Measurements from ENCODE around the gene WNT7A. TPM values are rescaled to one million over a fixed set of nuclear protein-coding genes. Genes with fewer than 3 reads are reported as not detected.

Gene WNT7A
- total RNA-seq, 1 experiment from 2014 or later = not detected

DNA sequence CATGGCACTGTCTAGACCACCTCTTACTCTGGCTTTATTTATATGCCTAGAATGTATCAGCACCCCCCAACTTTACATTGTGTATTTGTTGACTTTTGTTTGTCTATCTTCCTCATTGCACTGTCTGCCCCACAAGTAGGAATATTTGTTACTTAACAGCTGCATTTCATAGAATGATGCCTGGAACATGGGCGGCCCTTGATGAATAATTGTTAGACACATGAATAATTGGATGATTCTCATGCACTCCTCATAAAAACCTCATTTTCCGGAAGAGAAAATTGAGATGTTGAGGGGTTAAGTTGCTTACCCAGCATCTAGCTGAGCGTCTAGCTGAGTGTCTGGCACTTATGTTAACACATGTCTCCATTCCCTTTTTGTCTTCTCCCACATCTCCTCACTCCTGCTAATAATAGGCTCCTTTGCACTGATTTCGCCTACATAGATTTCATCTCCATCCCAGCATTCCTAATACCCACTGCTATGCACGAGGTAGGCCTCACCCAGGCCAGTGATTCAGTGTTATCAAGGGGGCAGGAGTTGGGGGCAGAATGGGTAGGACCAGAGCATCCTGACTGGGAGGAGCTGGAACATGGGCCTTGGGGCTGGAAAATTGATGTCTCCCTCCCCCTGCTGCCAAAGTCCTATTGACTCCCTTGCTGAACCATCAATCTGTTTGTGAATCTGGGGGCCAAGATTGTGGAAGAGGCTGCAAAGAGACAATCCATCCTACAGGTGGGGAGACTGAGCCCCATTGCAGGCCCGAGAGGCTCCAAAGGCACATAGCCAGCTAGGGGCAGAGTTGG, 7.8 kb upstream of the WNT7A start:
- in situ Hi-C loops (cut with HindIII; ENCODE audit: low pct_unique_long_range_greater_than_20kb, low sequenced_read_pairs) = no loop called here
- DNase-seq (ENCODE audit: low read depth, low spot score) = no peak

DNA sequence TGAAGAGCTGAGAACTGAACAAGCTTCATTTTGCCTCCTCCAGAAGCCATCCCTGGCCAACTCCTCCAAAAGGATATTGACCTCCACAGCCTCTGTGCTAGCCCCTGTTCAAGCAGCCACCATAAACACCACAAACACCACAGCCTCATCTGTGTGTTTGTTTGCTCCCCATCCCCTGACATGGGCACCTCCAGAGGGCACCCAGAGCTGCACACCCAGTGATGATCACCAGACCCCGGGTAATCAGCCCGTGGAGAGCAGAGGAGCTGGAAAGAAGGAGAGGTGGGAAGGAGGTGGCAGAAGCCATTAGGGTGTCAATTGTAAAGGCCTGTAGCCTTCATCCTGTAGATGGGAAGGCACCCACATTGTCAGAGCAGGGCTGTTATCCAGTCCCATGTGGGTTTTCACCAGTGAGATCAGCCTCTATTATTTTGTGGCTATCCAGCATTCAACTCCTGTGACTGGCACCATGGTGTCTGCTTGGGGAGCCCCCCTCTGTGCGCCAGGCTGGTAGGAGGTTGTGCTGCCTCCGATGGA, 6.8 kb upstream of the WNT7A start:
- no peak for DNase-seq (ENCODE audit: low read depth, low spot score)
- in situ Hi-C loops (cut with HindIII; ENCODE audit: low pct_unique_long_range_greater_than_20kb, low sequenced_read_pairs) = no loop called here

DNA sequence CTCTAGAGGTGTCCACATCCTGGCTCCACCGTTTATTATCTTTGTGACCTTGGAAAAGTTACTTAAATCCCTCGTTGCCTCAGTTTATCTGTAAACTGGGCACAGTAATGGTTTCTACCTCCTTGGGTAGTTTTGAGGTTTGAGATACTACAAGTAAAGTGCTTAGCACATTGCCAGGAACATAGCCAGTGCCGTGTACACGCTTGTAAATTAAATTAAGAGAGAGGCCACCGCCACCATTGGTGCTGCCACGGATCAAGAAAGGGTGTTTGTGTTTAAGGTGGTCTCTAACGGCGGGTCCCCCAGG, 5.8 kb upstream of the WNT7A start:
- in situ Hi-C loops (cut with HindIII; ENCODE audit: low pct_unique_long_range_greater_than_20kb, low sequenced_read_pairs) = no loop called here
- no peak for DNase-seq (ENCODE audit: low read depth, low spot score)

DNA sequence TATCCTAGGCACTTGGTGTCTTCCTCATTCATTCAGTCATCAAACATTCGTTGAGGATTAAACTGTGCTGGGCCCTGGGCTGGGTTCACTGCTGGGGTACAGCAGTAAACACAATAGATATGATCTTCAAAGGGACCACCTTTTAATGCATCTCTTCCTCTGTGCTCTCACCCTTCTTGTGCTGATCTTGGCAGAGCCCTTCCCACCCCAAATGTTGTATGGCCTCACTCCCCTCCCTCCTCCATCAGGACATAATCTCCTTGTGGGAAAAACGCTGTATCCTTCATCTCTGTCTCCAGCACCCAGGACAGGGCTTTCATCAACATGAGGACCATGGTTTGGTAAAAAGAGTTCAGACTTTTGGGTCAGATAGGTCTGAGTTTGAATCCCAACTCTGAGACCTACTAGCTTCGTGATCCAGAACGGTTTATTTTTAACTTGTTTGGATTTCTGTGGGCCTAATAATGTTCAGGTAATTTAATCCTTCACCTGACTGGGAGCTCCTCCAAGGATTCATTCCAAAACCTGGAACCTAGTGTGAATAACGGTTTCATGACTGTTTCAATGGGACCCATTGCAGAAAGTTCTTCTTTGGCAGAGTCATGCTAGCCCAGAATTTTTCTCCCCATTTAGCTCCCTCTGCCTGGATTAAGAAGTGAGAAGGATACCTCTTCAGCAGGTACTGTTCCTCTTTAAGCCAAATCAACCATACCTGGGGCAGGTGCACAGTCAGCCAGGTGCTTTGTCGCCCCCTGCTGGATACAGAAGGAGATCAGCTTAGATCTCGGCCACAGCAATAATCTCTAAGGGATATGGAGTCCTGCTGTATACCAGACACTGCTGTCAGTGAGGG, 5.2 kb upstream of the WNT7A start:
- DNase-seq (ENCODE audit: low read depth, low spot score) = peak; percentile 55
- in situ Hi-C loops (cut with HindIII; ENCODE audit: low pct_unique_long_range_greater_than_20kb, low sequenced_read_pairs) = no loop called here

DNA sequence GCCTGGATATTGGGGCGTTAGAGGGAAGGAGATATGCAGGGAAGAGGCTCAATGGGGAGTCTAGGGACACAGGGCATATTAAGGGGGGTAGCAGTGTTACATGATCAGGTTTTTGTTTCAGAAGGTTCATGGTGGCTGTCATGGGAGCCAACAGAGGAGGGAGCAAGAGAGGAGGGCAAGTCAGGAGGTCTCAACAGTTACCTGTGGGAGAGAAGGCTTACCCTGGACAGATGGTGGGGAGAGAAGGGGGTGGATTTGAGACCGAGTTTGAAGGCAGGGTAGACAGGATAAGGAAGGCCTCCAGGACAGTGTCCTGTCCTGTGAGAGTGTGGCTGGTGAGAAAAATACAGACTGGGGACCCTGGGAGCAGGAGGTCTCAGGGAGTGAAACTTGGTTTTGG, 3.8 kb upstream of the WNT7A start:
- no peak for DNase-seq (ENCODE audit: low read depth, low spot score)
- in situ Hi-C loops (cut with HindIII; ENCODE audit: low pct_unique_long_range_greater_than_20kb, low sequenced_read_pairs) = no loop called here

DNA sequence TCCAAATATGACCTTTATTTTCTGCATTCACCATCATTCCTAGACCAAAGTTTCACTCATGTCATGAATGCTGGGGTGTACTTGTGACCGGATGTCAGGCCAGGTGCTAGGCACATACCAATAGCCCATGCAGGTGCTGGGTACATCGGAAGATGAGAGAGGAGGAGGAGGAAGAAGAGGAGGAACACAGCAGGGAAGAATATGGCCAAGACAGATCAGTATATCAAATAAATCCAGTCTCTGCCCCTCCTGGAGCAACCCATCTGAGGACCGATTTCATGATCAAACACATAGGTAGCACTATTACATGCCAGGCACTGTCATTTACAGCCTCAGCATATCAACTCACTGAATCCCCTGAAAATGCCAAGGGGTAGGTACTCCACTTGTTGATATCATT, 3.0 kb upstream of the WNT7A start:
- in situ Hi-C loops (cut with HindIII; ENCODE audit: low pct_unique_long_range_greater_than_20kb, low sequenced_read_pairs) = no loop called here
- no peak for DNase-seq (ENCODE audit: low read depth, low spot score)

DNA sequence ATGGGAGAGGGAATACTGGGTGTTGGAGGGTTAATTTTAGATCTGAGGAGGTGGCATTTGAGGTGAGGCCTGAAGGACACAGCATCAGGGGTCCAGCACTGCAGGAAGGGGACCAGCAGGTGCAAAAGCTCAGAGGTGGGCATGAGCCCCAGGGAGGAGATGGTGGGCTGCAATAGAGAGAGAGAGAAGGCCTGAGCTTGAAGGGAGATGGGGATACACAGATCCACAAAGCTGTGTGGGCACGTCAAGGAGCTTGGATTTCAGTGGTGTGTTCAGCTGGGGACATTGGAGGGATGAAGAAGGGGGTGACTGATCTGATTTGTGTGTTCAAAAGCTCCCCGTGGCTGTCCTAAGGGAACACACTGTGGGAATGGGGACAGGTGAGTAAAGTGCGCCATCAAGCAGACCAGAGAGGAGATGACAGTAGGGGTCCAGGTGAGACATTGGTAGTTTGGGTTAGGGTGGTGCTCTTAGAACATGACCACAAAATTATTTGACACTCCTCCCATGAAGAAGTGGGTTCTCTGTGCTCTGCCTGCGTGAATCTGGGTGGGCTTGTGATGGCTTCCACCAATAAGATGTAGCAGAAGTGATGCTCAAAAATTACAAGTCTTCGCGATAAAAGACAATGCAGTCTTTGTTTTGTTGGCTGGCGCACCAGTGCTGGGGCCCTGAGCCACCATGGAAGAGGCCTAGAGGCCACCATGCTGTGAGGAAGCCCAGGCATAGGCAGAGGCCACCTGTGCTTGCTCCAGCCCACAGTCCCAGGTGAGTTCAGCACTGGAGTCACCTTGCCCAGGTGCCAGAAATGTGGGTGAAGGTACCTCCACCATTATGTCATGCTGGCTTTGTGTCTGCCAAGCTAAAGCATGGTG, 1.9 kb upstream of the WNT7A start:
- no peak for DNase-seq (ENCODE audit: low read depth, low spot score)
- in situ Hi-C loops (cut with HindIII; ENCODE audit: low pct_unique_long_range_greater_than_20kb, low sequenced_read_pairs) = no loop called here

DNA sequence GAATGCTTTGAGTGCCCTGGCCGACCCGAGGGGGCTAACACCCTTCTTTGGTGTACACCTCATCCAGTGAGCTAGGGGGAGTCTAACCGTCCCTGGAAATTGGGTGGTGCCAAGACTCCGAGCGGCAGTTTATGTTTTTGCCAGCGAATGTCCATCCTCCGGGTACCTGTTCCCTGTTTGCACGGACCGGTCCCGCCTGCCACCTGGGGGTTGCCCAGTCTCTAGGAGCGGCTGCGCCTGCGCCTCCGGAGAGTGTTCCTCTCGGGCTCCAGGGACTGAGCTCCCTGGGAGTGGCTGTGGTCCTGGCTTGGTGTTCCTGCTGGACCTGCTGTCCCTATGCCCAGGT, 913 bp upstream of the WNT7A start:
- in situ Hi-C loops (cut with HindIII; ENCODE audit: low pct_unique_long_range_greater_than_20kb, low sequenced_read_pairs) = no loop called here
- no peak for DNase-seq (ENCODE audit: low read depth, low spot score)

DNA sequence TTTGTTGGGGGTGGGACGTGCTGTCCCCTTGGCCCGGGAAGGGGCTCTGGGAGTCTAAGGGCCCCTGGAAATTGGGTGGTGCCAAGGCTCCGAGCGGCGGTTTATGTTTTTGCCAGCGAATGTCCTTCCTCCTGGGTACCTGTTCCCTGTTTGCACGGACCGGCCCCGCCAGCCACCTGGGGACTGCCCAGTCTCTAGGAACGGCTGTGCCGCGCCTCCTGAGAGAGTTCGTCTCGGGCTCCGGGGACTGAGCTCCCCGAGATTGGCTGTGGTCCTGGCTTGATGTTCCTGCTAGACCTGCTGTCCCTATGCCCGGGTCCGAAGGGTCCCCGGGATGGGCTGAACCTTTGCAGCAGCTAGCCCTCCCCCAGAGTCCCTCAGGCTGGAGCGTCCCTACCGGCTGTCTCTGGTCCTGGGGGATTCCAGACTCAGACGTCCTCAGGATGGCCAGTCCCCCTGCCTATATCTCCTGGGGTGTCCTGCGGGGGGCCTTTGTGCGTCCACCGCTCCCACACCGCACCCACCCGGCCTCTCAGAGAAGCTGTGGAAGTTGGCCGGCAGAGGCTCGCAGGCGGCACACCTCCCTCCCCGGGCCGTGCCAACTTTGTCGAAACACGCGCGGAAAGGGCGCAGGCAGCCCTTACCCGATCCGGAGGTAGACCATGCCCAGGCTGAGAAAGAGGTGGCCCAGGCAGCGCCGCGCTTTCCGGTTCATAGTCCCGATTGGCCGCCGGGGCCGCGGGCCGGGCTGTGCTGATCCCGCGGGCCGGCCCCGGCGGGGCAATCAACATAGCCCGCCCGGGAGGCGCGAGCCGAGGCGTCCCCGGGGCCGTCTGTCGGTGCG, 547 bp downstream of the WNT7A start:
- no peak for DNase-seq (ENCODE audit: low read depth, low spot score)
- in situ Hi-C loops (cut with HindIII; ENCODE audit: low pct_unique_long_range_greater_than_20kb, low sequenced_read_pairs) = no loop called here

DNA sequence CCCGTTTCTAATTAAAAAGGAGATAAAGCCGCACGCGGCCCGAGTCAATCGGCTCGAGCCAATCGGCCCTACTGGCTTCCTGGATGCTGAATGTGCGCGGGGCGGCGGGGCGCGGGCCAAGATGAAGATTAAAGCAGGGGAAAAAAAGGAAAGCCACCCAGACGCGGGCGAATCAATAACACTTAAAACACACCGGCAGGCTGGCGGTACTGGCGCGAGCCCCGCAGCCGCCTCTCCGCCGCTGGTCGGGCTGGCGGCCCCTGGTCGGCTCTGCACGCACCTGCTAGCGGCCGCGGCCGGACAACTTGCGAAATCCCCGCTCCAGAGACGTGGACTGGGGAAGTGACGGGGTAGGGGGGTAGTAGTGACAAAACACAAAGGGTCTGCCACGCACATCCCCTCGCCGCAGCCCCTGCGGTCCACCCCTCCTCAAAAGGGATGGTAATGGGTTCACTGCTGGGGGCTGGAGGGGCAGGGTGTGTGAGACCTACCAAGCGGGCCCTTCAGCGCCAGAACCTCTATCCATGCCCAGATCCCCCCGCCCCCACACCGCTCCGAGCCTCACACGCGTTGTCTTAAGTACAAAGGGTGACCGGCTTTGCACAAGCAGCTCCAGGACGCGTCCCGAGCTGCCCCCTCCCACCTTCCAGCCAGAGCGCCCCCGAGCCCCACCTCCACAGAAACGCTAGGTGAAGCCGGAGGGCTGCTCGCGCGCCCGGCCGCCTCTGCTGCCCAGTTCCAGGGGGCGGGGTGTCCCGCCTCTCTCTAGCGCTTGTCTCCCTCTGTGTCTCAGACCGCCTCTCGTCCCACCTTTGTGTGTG, 1.4 kb downstream of the WNT7A start:
- DNase-seq (ENCODE audit: low read depth, low spot score) = no peak
- in situ Hi-C loops (cut with HindIII; ENCODE audit: low pct_unique_long_range_greater_than_20kb, low sequenced_read_pairs) = no loop called here

DNA sequence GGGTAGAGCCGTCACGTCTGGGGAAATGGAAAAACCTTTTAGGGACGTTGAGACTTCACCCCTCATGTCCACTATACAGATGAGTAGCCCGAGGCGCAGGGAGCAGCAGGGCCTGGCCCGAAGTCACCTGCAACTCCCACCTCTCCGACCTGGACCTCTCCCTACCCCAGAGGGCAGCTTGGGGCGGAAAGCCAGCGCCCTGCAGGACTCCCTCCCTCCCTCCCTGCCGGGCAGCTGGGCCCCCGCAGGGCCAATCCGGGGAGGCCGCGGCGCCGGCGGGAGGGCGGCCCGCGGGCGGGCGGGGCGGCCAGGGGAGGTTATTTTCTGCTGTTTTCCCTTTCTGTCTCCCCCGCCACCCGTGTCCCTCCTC, 2.0 kb downstream of the WNT7A start:
- in situ Hi-C loops (cut with HindIII; ENCODE audit: low pct_unique_long_range_greater_than_20kb, low sequenced_read_pairs) = no loop called here
- no peak for DNase-seq (ENCODE audit: low read depth, low spot score)

DNA sequence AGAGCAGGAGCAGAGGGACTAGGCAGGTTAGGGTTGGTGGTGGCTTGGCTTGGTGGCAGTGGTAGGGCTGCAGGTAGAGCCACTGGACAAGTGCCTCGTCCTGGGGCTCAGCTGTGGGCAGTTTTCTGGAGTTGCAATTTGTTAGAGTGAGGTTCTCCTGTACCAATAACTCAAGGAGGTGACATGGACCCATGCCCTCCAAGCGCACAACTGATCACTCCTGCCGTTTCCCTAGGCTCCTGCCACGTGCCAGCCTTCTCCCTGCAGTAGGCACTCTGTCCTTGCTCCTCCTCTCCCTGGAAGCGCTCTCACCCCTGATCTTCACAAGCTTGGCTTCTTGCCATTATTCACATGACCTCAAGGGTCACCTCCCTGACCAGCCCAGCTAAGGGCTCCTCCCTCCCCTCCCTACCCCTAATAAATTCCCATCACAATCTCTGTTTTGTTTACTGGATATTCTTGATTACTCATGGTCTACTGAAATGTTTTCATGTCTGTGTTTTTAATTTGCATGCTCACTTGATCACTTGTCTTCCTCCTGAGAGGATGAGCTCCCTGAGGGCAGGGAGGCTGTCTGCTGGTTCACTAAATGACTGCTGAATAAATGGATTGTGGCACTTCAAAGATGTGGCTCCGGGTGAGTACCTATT, 3.3 kb downstream of the WNT7A start:
- in situ Hi-C loops (cut with HindIII; ENCODE audit: low pct_unique_long_range_greater_than_20kb, low sequenced_read_pairs) = no loop called here
- DNase-seq (ENCODE audit: low read depth, low spot score) = no peak

DNA sequence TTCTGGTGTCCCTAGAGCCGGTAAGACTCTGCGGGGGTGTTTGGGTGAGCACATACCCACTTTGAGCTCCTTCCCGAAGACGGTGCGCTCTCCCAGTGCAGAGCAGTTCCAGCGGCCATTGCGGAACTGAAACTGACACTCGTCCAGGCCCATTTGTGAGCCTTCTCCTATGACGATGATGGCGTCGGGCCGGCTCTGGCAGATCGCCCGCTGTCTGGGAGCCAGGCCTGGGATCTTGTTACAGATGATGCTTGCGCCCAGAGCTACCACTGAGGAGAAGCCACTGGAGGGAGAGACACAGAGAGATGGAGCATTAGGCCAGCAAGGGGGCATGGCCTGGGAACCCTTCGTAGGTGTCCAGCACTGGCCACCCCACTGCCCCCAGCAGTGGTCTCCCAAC, 5.0 kb downstream of the WNT7A start:
- in situ Hi-C loops (cut with HindIII; ENCODE audit: low pct_unique_long_range_greater_than_20kb, low sequenced_read_pairs) = no loop called here
- DNase-seq (ENCODE audit: low read depth, low spot score) = no peak

DNA sequence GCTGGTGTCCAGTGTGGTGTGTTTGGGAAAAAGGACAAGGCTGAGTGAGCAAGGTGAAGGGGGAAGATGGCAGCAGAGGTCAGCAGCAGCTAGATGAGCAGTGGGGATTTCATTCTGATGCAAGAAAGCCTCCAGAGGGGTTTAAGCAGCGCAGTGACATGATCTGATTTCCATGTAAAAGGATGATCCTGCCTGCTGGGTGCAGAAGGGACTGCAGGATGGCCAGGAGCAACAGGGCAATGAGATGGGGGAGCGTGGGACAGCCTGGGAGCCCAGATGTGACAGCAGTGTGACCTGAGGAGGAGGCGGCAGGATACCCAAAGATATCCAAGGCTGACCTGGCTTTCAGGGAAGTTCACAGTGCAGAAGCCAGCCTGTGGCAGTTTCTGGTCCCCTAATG, 6.1 kb downstream of the WNT7A start:
- in situ Hi-C loops (cut with HindIII; ENCODE audit: low pct_unique_long_range_greater_than_20kb, low sequenced_read_pairs) = no loop called here
- DNase-seq (ENCODE audit: low read depth, low spot score) = no peak

DNA sequence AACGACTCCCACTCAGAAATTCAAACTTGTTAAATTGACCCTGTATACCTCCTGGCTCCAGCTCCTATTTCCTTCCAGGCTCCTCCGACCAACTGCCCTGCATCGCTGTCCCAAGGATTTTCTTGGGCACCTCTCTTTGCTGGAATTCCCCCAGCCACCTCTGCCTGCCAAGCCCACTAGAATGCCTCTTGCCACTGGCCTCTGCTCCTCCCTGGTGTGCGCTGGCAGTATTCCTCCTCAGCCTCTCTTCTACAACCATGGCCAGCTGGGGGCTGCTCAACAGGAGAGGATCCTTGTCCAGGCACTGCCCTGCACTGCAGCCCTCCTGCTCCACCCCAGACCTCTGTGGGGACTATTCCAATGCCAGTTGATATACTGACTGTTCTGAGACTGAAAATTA, 7.4 kb downstream of the WNT7A start:
- no peak for DNase-seq (ENCODE audit: low read depth, low spot score)
- in situ Hi-C loops (cut with HindIII; ENCODE audit: low pct_unique_long_range_greater_than_20kb, low sequenced_read_pairs) = no loop called here

DNA sequence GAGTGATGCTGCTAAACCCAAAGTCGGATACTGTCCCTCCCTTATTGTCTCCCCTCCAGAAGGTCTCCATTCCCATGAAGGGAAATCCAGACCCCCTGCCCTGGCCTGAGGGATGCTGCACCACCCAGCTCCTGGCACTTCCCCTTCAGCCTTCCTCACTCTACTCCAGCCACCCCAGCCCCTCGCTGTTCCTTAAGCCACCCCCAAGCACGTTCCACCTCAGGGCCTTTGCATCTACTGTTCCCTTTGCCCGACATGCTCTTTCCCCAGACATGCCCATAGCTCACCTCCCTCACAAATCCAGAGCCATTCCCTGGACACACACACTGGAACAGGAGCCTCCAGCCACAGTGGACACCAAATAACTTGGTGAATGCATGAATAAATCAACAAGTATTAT, 8.1 kb downstream of the WNT7A start:
- no peak for DNase-seq (ENCODE audit: low read depth, low spot score)

More for the DNA sequence above, 8.1 kb downstream of the WNT7A start:
- in situ Hi-C loops (cut with HindIII; ENCODE audit: low pct_unique_long_range_greater_than_20kb, low sequenced_read_pairs) = no loop called here

All from SK-MEL-5 (cell line).